Dermis microvascular lymphatic vessel endothelial cell (primary cell): ENCODE data around the gene TLX2. TPM values are rescaled to one million over a fixed set of nuclear protein-coding genes. Genes with fewer than 3 reads are reported as not detected.
"Not testable (repeated sequence)": the region's sequence is repeated elsewhere in the genome, so short reads cannot be mapped to it uniquely, and the experiment has no call there.

Source experiments
- DNase-seq, 2 donors: peaks; one replicate each; pipeline versions ENCODE4 v3.0.0 to v3.0.0-alpha.2; 2010; ENCODE audit warnings: low read depth in 2 of 2
- total RNA-seq: library from RNA; depleted of rRNA; stranded (reverse); fragments of >200 nt; gene quantifications from 2 replicates; pipeline ENCODE4 v1.2.1, GENCODE V29; 2014

The TLX2 gene
- not detected in 2 replicates for total RNA-seq

DNA sequence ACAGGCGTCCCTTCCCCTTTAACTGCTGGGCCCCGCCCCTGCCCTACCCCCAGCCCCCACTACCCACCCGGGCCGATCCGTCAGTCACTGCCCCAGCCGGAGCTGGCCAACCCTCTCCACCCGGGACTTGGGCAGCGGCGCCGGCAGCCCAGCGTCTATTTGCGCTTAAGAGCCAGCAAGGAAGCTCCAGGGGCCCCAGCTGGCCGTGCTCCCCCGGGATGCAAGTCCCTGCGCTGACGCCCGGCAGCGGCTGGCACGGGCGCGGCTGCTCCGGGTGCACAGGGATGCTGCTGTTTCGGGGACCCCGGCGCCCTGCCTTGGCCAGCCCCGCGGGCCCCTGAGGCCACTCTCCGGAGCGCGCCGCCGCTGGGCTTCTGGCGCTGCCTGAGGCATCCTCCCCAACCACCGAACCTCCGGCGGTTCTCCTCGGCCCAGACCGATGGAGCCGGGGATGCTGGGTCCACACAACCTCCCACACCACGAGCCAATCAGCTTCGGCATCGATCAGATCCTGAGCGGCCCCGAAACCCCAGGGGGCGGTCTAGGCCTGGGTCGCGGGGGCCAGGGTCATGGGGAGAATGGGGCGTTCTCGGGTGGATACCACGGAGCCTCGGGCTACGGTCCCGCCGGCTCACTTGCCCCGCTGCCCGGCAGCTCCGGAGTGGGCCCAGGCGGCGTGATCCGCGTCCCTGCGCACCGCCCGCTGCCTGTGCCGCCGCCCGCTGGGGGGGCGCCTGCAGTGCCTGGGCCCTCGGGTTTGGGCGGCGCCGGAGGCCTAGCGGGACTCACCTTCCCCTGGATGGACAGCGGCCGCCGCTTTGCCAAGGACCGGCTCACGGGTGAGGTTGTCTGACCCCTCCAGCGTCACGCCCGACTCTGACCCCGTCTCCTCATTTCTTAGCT is at the start of gene TLX2:
TSS of gene TLX2 (plus strand) at position 83 of the 903 bp plus-strand sequence. CDS start at position 440, 357 bp downstream.
- no peak for DNase-seq

DNA sequence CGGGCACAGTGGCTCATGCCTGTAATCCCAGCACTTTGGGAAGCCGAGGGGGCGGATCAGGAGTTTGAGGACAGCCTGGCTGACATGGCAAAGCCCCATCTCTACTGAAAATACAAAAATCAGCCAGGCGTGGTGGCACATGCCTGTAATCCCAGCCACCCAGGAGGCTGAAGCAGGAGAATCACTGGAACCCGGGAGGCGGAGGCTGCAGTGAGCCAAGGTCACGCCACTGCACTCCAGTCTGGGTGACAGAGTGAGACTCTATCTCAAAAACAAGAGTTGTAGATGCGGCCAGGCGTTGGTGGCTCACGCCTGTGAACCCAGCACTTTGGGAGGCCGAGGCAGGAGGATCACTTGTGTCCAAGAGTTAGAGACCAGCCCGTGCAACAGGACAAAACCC is 43.5 kb upstream of the TLX2 start:
- DNase-seq, result not testable (repeated sequence)

DNA sequence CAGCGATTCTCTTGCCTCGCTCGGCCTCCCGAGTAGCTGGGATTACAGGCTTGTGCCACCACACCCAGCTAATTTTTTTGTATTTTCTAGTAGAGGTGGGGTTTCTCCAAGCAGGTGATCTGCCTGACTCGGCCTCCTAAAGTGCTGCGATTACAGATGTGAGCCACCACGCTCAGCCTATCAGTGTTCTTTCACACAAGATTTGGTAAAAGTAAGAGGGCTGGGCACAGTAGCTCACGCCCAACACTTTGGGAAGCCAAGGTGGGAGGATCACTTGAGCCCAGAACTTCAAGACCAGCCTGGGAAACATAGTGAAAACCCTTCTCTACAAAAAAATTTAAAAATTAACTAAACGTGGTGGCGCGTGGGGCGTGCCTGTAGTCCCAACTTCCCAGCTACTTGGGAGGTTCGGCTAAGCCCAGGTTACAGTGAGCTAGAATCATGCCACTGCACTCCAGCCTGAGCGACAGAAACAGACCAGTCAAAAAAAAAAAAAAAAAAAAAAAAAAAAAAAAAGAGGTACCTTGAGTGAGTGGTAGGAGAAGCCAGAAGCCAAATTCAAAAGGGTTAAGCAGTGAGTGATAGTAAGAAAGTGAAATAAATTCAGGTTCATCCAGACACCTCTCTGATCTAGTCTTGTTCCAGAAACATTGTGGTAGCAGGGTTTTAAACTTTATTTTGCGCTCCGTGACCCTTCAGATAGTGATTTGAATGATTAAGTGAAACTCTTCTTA is 42.8 kb upstream of the TLX2 start:
- no peak for DNase-seq

DNA sequence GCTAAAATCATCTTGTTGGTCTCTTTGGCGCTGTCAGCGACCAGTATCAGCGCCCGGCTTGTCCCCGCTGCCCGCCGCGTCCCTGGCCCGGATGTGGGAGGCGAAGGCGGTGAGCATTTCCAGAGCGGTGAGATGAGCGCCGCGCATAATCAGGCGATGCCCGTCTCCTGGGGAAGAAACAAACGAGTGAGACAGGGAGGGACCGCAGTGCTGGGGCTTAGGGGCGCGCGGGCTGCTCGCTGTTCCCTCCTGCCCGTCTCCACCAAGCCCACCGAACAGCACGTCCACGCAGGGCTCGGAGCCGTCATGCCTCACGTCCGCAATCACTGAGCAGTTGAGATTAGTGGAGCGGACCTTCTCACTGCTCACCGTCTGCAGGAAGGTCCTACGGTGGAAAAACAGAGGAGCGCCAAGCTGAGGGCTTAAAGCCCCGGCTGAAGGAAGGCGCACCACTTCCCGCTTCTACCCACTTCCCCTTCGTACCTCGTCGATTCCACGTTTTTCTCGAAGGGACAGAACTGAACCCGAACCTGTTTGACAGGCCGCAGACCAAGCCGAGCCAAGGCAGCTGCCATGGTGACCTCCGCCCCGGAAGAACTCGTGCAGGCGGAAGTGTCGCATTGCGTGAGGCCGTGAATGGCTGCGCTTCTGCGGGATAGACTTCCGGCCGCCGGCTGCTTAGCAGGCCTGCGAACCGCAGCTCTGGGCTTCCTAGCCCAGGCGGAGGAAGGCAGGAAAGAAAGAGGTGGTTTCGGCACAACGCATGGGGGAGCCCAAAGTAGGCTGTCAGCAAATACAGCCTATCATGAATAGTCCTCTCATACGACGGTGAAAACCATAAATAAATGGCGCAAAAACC is 41.9 kb upstream of the TLX2 start, which contains the start of gene MRPL53:
TSS of gene MRPL53 (minus strand) at position 595 of the 859 bp plus-strand sequence. CDS start at position 575, 20 bp downstream.
- peak; percentile 87 to 94 for DNase-seq

DNA sequence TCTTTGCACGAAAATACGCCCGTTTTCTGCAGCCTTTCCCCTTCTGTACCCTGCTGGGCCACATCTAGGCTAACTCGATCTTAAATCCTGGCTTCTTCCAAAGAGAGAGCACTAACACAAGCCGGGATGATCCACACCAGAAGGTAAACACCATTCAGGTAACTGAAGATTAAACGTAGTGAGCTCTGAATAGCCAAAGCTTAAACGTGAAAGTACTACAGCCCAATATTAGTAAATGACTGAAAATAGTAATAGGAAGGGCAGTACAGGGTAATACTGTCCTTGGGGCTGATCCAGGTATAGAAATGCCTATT is 41.3 kb upstream of the TLX2 start:
- DNase-seq, result no peak

DNA sequence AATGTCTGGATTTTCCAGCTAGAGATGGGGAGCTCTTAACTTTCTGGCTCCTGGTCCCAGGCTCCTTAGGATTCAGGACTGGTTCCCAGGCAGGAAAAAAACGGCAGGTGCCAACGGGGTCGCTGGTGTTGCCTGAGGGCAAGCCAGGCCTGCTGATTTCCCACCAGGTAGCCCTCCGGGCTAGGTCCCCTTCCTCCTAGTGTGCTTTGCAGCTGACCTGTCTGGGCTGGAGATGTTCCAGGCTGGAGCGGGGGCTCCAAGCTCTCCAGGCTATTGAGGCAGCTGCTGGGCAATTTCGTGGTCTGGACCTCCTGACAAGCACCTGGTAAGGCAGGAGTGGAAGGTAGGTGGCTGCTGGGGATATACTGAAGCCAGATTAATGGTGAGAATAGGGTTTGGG is 39.8 kb upstream of the TLX2 start:
- DNase-seq, result no peak

DNA sequence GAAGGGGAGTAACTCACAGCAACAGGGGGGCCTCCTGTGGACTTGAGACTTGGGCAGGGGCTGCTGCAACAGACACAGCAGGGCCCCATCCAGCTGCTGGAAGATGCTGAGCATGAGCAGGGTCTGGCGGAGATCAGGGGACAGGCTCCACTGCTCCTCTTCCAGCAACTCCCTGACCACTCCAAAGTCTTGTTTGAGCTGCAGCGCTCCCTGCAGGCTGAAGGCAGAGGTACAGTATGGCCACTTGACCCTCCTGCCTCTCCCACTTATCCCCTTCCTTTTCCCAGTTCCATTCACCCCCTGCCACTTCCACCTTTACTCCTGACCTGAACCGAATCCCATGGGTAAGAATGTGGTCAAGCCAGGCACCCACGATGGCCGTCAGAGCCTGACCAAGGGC is 39.4 kb upstream of the TLX2 start:
- no peak for DNase-seq

DNA sequence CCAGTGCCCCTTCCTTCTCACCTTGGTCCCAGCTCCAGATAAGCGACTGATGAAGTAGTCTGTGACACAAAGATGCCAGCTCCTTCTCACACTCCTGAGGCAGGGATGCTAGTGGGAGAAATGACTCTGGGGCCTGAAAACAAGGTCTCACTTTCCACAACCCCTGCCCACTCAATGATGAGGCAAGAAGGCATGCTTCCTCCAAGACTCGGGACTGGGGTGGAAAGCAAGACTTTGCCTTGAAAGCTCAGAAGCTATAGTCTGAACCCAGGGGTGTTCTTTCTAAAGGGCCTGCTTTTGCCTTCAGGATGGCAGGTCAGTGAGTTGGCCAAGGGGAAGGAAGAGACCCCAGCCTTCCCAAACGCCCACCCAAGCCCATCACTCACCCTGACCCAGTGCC is 32.8 kb upstream of the TLX2 start:
- DNase-seq, result no peak

DNA sequence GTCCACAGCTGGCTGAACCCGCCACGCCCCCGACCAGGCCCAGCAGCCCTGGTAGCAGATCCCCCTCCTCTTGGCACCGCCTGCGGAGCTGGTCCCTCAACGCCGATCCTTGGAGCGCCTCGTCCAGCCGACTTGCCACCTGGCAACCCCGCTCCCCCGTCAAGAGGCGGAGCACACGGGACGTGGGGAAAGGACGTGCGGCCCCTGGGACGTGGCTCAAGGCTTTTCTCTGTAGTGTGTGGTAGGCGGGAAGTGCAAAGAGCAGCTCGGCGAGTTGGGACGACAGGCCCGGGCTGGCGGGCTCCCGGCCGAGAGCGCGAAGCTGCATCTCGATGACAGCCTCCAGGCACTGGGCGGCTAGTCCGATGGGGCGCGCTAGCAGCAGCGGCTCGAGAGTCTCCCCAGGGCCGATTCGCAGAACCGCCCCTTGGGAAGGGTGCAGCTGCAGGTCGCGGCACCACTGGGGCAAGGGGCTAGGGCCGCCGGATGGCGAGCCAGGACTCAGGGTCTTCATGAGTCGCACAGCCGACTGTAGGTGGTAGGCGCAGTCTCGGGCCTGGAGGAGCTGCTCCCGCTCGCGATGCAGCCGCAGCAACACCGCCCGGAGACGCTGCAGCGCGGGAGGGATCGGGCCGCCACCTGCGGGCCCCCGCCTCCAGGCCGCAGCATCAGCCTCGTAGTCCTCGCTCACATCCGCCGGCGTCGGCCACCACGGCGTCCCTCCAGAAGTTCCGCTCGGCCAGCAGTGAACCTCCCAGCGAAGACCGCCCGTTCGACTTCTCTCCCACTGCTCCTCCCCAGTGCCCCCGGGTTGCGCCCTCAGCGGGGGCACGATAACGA is 32.1 kb upstream of the TLX2 start:
- peak in 1 of 2 donors; percentile 79 for DNase-seq

DNA sequence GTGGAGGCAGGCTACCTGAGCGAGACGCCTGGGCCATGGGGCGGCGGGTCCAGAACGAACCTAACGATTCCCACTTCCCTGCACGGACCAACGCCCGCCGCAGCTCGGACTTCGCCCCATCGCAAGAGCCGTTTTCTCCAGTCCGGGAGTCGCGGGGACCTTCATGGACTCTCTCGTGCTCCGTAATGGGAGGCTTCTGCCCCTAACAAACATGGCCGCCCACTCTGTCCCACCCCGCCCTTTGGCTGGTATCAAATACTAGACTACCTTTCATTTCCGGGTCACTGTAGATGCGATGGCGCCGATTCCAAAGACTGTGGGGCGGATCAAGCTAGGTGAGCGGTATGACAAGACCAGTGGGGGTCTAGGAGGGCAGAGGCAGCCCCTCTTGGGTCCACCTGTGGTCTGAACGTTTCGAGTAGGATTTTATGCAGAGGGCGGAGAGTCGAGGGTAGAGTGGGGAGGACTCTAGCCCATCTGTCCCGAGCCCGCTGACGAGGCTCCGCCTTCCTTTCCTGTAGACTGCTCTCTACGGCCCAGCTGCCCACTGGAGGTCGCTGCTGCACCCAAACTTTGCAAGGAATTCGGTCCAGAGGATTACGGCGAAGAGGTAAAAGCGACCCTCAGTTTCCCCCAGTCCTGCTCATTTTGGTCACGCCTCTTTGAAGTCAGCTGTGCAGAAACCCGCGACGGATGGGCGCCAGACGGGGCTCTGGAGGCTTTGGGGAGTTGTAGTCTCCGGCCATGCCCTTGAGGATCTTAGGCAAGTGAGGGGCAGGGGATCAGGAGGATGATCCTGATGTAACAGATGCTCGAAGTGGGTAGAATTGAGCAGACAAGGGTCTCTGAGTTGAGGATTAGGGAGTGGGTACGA is 31.2 kb upstream of the TLX2 start, which contains the start of the genes CCDC142 and TTC31:
TSS of gene CCDC142 (minus strand) at position 198 of the 874 bp plus-strand sequence. CDS start at position 37, 161 bp downstream.
TSS of gene TTC31 (plus strand) at position 281 of the 874 bp plus-strand sequence. CDS start at position 296, 15 bp downstream.
- DNase-seq, result peak; percentile 88 to 97

DNA sequence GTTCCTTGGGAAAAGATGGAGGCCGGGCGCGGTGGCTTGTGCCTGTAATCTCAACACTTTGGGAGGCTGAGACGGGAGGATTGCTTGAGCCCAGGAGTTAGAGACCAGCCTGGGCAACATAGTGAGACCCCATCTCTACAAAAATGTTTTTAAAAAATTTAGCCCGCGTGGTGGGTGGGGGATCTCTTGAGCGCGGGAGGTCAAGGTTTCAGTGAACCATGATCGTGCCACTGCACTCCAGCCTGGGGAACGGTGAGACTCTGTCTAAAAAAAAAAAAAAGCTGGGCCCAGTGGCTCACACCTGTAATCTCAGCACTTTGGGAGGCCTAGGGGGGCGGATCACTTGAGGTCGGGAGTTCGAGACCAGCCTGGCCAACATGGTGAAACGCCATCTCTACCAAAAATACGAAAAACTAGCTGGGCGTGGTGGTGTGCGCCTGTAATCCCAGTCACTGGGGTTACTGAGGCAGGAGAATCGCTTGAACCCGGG is 30.5 kb upstream of the TLX2 start:
- DNase-seq, result not testable (repeated sequence)

DNA sequence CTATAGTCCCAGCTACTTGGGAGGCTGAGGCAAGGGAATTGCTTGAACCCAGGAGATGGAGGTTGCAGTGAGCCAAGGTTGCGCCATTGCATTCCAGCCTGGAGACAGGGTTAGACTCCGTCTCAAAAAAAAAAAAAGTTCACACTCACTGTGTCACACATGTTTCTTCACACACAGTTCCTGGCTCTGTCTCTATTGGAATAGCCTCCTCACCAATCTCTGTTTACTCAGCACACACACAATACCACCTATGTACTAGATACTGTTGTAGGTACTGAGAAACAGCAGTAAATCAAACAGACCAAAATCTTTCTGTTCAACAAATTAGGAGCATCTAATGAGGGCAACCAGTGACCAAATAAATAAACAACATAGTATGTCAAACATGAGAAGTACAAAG is 28.1 kb upstream of the TLX2 start:
- no peak for DNase-seq

DNA sequence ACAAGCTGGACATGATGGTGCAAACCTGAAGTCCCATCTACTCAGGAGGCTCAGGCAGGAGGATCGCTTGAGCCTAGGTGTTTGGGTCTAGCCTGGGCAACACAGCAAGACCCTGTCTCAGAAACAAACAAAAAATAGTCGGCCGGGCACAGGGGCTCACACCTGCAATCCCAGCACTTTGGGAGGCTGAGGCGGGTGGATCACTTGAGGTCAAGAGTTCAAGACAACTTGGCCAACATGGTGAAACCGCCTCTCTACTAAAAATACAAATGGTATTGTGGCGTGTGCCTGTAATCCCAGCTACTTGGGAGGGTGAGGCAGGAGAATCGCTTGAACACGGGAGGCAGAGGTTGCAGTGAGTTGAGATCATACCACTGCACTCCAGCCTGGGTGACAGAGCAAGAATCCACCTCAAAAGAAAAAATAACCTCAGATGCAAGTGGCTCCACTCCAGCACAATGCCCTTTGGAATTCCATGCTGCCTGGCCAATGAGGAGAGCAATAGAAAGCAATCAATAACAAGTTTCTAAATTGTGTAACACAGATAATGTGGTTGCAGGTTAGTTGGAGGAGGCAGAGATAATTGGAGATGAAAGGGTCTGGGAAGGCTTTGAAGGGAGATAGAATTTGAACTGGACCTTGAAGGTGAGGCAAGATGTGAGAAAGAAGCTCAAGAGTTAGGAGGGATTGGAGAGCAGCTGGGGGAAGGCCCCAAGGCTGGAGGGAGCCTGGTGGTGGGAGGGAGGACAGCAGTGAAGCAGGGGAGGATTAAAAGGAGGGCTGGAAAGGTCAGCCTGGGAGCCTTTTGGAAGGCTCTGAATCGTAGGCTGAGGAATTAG is 25.4 kb upstream of the TLX2 start:
- no peak for DNase-seq

DNA sequence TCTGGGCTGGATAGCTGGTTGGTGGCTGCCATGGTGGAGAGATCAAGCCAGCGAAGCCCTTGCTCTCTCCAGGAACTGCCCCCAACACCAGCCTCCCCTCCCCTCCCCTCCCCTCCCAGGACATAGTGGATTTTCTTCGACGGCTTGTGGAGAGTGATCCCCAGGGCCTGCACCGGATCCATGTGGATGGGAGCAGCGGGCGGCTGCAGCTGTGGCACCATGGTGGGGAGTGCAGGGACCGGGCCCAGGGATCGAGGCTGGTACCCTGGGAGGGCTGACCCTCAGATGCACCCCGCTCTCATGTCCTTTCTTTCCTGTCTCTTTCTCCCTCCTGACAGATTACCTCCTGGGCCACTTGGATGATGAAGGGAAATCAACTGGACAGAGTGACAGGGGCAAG is 24.3 kb upstream of the TLX2 start:
- DNase-seq, result no peak

DNA sequence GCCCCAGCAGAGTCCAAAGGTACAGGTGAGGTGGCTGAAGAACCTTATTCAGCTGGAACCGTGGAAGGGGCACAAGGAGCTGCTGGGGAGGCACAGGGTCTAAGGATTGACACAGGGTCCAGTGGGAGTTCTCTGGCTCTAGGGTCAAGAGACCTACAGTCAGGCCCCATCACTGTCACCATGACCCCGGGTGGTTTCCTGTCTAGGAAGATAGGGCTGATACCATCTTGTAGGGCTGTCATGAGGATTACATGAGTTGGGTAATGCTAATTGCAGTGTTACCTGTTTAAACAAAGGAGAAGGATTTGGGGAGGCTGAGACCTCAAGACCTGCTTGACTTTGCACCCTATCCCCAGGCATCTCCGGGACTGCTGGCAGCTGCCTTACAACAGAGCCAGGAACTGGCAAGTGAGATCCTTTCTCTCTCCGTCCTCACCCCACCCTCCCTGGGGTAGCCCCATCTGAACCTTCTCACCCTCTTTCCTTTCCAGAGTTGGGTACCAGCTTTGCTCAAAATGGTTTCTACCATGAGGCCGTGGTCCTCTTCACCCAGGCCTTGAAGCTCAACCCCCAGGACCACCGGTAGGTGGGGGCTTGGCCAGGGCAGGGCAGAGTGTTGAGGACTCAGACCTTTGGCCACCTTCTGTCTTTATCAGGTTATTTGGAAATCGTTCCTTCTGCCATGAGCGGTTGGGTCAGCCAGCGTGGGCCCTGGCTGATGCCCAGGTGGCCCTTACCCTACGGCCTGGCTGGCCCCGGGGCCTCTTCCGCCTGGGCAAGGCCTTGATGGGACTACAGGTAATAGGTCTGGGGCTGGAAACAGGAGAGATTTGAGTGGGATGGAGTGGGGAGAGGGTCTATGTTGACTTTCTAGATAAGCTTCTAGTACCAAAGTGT is 22.4 kb upstream of the TLX2 start:
- DNase-seq, result no peak

DNA sequence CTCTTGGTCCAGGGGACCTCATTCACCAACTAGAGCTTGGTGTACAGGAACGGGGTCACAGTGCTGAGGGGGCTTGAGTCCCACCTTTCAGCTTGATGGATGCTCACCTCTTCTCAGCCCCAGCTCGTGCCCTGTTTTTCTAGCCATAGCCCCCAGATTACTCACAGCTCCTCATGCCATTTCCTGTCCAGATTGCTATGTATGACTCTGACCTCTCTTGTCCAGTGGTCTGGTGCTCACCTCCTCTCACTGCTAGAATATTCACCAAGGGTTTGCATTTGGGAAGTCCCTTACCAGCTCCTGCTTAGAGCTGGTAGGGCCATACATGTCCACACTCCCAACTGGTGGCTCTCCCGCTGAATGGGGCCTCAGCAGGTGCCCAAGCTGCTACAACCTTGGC is 20.7 kb upstream of the TLX2 start:
- no peak for DNase-seq

DNA sequence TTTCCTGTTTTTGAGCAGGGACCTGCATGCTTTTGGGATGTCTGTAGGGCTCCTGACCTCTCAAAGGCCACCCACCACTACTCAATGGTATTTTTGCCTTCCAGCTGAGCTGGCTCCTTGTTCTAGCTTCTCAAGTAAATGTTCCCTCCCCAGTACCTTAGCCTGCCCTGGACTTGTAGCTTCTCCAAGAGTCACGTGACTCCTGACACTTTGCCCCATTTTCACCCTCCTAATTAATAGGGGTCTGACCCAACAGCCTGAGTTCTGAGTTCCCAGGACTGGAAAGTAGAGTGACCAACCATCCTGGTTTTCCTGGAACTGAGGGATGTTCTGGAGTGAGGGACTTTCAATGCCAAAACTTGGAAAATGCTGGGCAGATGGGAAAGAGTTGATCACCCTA is 18.8 kb upstream of the TLX2 start:
- DNase-seq, result no peak
